ENCODE measurements around the gene PAQR8.
A peak's percentile ranks its signal among the peaks of the same experiment; 100 is the strongest.

Gene PAQR8

DNA sequence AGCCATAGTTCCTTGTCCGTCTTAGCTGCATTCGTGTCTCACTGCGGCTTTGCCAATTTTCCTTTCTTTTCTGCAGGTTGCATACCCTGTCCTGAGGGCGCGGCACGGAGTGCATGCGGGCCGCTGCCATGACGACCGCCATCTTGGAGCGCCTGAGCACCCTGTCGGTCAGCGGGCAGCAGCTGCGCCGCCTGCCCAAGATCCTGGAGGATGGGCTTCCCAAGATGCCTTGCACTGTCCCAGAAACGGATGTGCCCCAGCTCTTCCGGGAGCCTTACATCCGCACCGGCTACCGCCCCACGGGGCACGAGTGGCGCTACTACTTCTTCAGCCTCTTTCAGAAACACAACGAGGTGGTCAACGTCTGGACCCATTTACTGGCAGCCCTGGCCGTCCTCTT lies 41.1 kb downstream of the PAQR8 start:
- TF ChIP-seq, protein P1, sequence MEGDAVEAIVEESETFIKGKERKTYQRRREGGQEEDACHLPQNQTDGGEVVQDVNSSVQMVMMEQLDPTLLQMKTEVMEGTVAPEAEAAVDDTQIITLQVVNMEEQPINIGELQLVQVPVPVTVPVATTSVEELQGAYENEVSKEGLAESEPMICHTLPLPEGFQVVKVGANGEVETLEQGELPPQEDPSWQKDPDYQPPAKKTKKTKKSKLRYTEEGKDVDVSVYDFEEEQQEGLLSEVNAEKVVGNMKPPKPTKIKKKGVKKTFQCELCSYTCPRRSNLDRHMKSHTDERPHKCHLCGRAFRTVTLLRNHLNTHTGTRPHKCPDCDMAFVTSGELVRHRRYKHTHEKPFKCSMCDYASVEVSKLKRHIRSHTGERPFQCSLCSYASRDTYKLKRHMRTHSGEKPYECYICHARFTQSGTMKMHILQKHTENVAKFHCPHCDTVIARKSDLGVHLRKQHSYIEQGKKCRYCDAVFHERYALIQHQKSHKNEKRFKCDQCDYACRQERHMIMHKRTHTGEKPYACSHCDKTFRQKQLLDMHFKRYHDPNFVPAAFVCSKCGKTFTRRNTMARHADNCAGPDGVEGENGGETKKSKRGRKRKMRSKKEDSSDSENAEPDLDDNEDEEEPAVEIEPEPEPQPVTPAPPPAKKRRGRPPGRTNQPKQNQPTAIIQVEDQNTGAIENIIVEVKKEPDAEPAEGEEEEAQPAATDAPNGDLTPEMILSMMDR (IDR thresholded peaks at IDR 0.05), result no peak
- Histone ChIP-seq H3K79me2 (no peaks in the 10 kb centered on the region), H3K4me1 (peaks cover 6% of the 10 kb centered on the region), H3K4me3 (ENCODE audit: low read depth, low read length) (no peak overlapping the region), H3K9me3 (ENCODE audit: control insufficient read depth, low read length) (no peaks in the 10 kb centered on the region), H3K4me2 (ENCODE audit: low read length) (no peak overlapping the region), H3K9ac (no peak overlapping the region), H3K27me3 (ENCODE audit: control insufficient read depth, insufficient read depth, low read length) (no peaks in the 10 kb centered on the region), H3K36me3 (ENCODE audit: control insufficient read depth, insufficient read depth, low read length) (no peaks in the 10 kb centered on the region), H3K27ac (no peak overlapping the region), H2AFZ (no peak overlapping the region)

DNA sequence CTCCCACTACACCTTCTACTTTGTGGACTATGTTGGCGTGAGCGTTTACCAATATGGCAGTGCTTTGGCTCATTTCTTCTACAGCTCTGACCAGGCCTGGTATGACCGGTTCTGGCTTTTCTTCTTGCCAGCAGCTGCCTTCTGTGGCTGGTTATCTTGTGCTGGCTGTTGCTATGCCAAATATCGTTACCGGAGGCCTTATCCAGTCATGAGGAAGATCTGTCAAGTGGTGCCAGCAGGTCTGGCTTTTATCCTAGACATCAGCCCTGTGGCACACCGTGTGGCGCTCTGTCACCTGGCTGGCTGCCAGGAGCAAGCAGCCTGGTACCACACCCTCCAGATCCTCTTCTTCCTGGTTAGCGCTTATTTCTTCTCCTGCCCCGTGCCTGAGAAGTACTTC lies 41.7 kb downstream of the PAQR8 start:
- no peak overlapping the region for H3K27ac ChIP-seq
- no peaks in the 10 kb centered on the region for H3K9me3 ChIP-seq (ENCODE audit: control insufficient read depth, low read length)
- no peak overlapping the region for H3K4me3 ChIP-seq (ENCODE audit: low read depth, low read length)
- H3K9ac ChIP-seq, result no peak overlapping the region
- H3K27me3 ChIP-seq (ENCODE audit: control insufficient read depth, insufficient read depth, low read length), result no peaks in the 10 kb centered on the region
- no peaks in the 10 kb centered on the region for H3K36me3 ChIP-seq (ENCODE audit: control insufficient read depth, insufficient read depth, low read length)
- no peak overlapping the region for H3K4me2 ChIP-seq (ENCODE audit: low read length)
- H2AFZ ChIP-seq, result no peak overlapping the region
- peaks cover 6% of the 10 kb centered on the region for H3K4me1 ChIP-seq
- TF ChIP-seq, protein P1 (IDR thresholded peaks at IDR 0.05), result no peak
- H3K79me2 ChIP-seq, result no peaks in the 10 kb centered on the region

DNA sequence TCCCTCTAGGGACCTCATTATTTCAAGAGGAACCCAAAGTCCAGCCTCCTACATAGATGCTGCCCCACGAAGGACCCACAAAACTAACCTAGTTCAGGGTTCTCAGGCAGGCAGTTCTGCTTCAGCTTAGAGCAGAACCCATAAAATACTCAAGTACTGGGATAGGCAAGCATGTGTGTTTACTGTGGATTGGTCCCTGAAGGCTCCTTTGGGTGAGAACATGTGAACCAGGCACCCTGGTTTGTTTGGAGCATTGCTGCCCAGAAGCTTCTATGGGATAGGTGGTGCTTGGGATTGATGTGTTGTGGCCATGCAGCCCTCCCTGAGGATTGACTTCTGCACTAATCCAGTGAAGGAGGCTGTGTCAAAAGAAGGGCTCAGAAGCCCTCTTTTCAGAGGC lies 43.3 kb downstream of the PAQR8 start:
- Histone ChIP-seq H3K27ac (no peak overlapping the region), H3K27me3 (ENCODE audit: control insufficient read depth, insufficient read depth, low read length) (no peaks in the 10 kb centered on the region), H3K9me3 (ENCODE audit: control insufficient read depth, low read length) (no peaks in the 10 kb centered on the region), H3K36me3 (ENCODE audit: control insufficient read depth, insufficient read depth, low read length) (no peaks in the 10 kb centered on the region), H3K4me3 (ENCODE audit: low read depth, low read length) (no peak overlapping the region), H3K9ac (no peak overlapping the region), H2AFZ (no peak overlapping the region), H3K4me1 (no peaks in the 10 kb centered on the region), H3K79me2 (no peaks in the 10 kb centered on the region), H3K4me2 (ENCODE audit: low read length) (no peak overlapping the region)
- TF ChIP-seq, protein P1 (IDR thresholded peaks at IDR 0.05), result no peak

DNA sequence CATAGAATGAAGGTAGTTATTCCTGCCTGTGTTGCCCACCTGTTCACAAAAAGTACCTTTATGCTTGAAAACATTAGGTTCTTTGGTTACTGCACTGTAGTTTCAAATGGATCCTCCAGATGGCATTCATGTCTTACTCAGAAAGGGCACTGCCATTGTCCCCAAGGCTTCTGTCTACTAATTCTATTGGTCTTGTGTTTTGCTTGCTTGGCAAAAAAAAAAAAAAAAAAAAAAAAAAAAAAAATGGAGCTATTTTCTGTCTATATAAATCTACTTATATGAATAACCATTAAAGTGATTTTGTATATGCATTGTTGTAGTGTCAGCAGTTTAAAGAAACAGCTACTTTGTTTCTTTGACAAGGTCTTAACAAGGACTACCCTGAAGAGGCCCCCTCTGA lies 45.5 kb downstream of the PAQR8 start:
- H3K27ac ChIP-seq, result no peak overlapping the region
- no peak overlapping the region for H2AFZ ChIP-seq
- no peaks in the 10 kb centered on the region for H3K4me1 ChIP-seq
- H3K4me2 ChIP-seq (ENCODE audit: low read length), result no peak overlapping the region
- H3K79me2 ChIP-seq, result no peaks in the 10 kb centered on the region
- TF ChIP-seq, protein P1 (IDR thresholded peaks at IDR 0.05), result peak; percentile 31
- no peaks in the 10 kb centered on the region for H3K9me3 ChIP-seq (ENCODE audit: control insufficient read depth, low read length)
- no peaks in the 10 kb centered on the region for H3K36me3 ChIP-seq (ENCODE audit: control insufficient read depth, insufficient read depth, low read length)
- no peak overlapping the region for H3K9ac ChIP-seq
- H3K4me3 ChIP-seq (ENCODE audit: low read depth, low read length), result no peak overlapping the region
- H3K27me3 ChIP-seq (ENCODE audit: control insufficient read depth, insufficient read depth, low read length), result no peaks in the 10 kb centered on the region

DNA sequence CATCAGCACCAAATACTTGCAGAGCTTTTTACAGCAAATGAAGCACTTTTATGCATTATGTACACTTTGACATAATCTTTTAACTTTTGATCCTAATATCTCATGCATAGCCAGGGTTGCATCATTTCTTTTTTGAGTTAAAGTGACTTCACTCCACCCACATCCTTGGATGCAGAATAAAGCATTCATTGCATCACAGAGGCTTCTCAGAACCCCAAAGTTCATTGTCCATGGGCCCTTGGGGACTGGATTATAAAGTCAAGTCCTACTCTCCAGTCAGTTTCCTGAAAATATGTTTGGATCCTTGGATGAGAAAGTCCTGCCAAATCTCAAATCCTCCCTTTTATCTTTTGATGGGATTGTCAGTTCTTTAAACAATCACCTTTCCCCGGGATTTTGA lies 47.5 kb downstream of the PAQR8 start:
- Histone ChIP-seq H3K4me3 (ENCODE audit: low read depth, low read length) (no peak overlapping the region), H3K9ac (no peak overlapping the region), H2AFZ (no peak overlapping the region), H3K27me3 (ENCODE audit: control insufficient read depth, insufficient read depth, low read length) (no peaks in the 10 kb centered on the region), H3K9me3 (ENCODE audit: control insufficient read depth, low read length) (no peaks in the 10 kb centered on the region), H3K4me2 (ENCODE audit: low read length) (no peak overlapping the region), H3K79me2 (no peaks in the 10 kb centered on the region), H3K4me1 (no peaks in the 10 kb centered on the region), H3K36me3 (ENCODE audit: control insufficient read depth, insufficient read depth, low read length) (no peaks in the 10 kb centered on the region), H3K27ac (no peak overlapping the region)
- TF ChIP-seq, protein P1 (IDR thresholded peaks at IDR 0.05), result no peak

Data from parathyroid adenoma (tissue), 2 donors.